Posterior cingulate gyrus (tissue), 11 donors: ENCODE measurements around the gene ATG4C.
"Not testable (repeated sequence)": the region's sequence is repeated elsewhere in the genome, so short reads cannot be mapped to it uniquely, and the experiment has no call there.

Experiments used
- DNase-seq, 10 donors: peaks; one replicate each; pipeline versions ENCODE4 v3.0.0 to v3.0.0-alpha.2; 2020 to 2021; ENCODE audit warnings: mixed read lengths in 3 of 10
- intact Hi-C: fragments of 100-400 bp; cut with DNase I; formaldehyde crosslinking; loops from one replicate; pipeline ENCODE4 v1.15.1; 2023

The ATG4C gene

GRCh38 chr1:62783736-62784508, at the start of gene ATG4C:
TSS of gene ATG4C (plus strand) at chr1:62784132. CDS start at chr1:62803787, 19,655 bp downstream.
- intact Hi-C loops: loop anchor here (5.0 kb wide), 1 partner anchor 347 kb away; the partner anchor contains the start of gene USP1
- DNase-seq: peak; percentile 94 to 99 (median 95)

GRCh38 chr1:62735491-62736171, 48.3 kb upstream of the ATG4C start:
- DNase-seq: no peak
- intact Hi-C loops: no loop called here

GRCh38 chr1:62740701-62741100, 43.2 kb upstream of the ATG4C start:
- not testable (repeated sequence) for DNase-seq
- intact Hi-C loops: loop anchor here (10.0 kb wide), 1 partner anchor 566 kb away; no protein-coding TSS in a partner anchor

- DNase-seq: no peak
- intact Hi-C loops: loop anchor here (10.0 kb wide), 1 partner anchor 570 kb away; no protein-coding TSS in a partner anchor
Observed at GRCh38 chr1:62744611-62745577, 39.0 kb upstream of the ATG4C start.

- DNase-seq: no peak
- intact Hi-C loops: loop anchor here (1.0 to 10.0 kb wide), 3 partner anchors 215 to 571 kb away; no protein-coding TSS in a partner anchor
Observed at GRCh38 chr1:62746086-62746808, 37.7 kb upstream of the ATG4C start.

- intact Hi-C loops: loop anchor here (1.0 to 10.0 kb wide), 3 partner anchors 216 to 572 kb away; no protein-coding TSS in a partner anchor
Observed at GRCh38 chr1:62746809-62747138, 37.2 kb upstream of the ATG4C start.

GRCh38 chr1:62753031-62753965, 30.6 kb upstream of the ATG4C start:
- peak in 1 of 10 donors; percentile 79 for DNase-seq
- intact Hi-C loops: no loop called here

More at GRCh38 chr1:62746809-62747138, 37.2 kb upstream of the ATG4C start:
- no peak for DNase-seq

GRCh38 chr1:62754938-62755337, 29.0 kb upstream of the ATG4C start:
- intact Hi-C loops, DNase-seq: not testable (repeated sequence)

- intact Hi-C loops: not testable (repeated sequence)
Observed at GRCh38 chr1:62756255-62756884, 27.6 kb upstream of the ATG4C start.

GRCh38 chr1:62759232-62759875, 24.6 kb upstream of the ATG4C start:
- DNase-seq: peak in 1 of 10 donors; percentile 49
- intact Hi-C loops: not testable (repeated sequence)

More at GRCh38 chr1:62756255-62756884, 27.6 kb upstream of the ATG4C start:
- DNase-seq: not testable (repeated sequence)

GRCh38 chr1:62760021-62760782, 23.7 kb upstream of the ATG4C start:
- DNase-seq, intact Hi-C loops: not testable (repeated sequence)

GRCh38 chr1:62761223-62761870, 22.6 kb upstream of the ATG4C start:
- intact Hi-C loops: not testable (repeated sequence)
- peak in 2 of 10 donors; percentile 64 to 80 for DNase-seq

GRCh38 chr1:62762027-62762426, 21.9 kb upstream of the ATG4C start:
- intact Hi-C loops, DNase-seq: not testable (repeated sequence)

GRCh38 chr1:62765981-62766380, 18.0 kb upstream of the ATG4C start:
- DNase-seq: no peak
- intact Hi-C loops: no loop called here

GRCh38 chr1:62768551-62768950, 15.4 kb upstream of the ATG4C start:
- DNase-seq, intact Hi-C loops: not testable (repeated sequence)
